Spleen (tissue), 11 donors: ENCODE results near the gene AGPS. TPM values are rescaled to one million over a fixed set of nuclear protein-coding genes. Genes with fewer than 3 reads are reported as not detected.
"Not testable (repeated sequence)": the region's sequence is repeated elsewhere in the genome, so short reads cannot be mapped to it uniquely, and the experiment has no call there.

ENCODE experiments used
- DNase-seq: peaks from one replicate; pipeline ENCODE4 v3.0.0-alpha.2; 2020
- H3K27ac ChIP-seq, 8 donors: fragments of 200-600 bp; sonication (generic) in 7 of 8; 1 replicate in 4 of 8; 2 replicates in 4 of 8; pipeline versions ENCODE4 v1.5.0 to v1.8.0; 2016 to 2021; ENCODE audit warnings: inconsistent platforms in 4 of 8, mild to moderate bottlenecking in 4 of 8, moderate library complexity in 1 of 8
- H3K27me3 ChIP-seq, 7 donors: fragments of 200-600 bp; sonication (generic) in 6 of 7; replicated peaks in 1 of 7; 1 replicate in 4 of 7; 2 replicates in 3 of 7; pipeline versions ENCODE4 v1.5.0 to v1.8.0; 2016 to 2021; ENCODE audit warnings: inconsistent platforms in 3 of 7, mild to moderate bottlenecking in 1 of 7
- H3K36me3 ChIP-seq, 6 donors: fragments of 200-600 bp; sonication (generic) in 5 of 6; 1 replicate in 4 of 6; 2 replicates in 2 of 6; pipeline versions ENCODE4 v1.5.0 to v1.8.0; 2016 to 2021; ENCODE audit warnings: inconsistent platforms in 2 of 6
- H3K4me1 ChIP-seq, 6 donors: fragments of 200-600 bp; sonication (generic) in 5 of 6; 1 replicate in 3 of 6; 2 replicates in 3 of 6; pipeline versions ENCODE4 v1.5.0 to v1.8.0; 2016 to 2021; ENCODE audit warnings: inconsistent platforms in 3 of 6
- H3K4me3 ChIP-seq, 8 donors: fragments of 200-600 bp; sonication (generic) in 7 of 8; 1 replicate in 4 of 8; 2 replicates in 4 of 8; pipeline versions ENCODE4 v1.5.0 to v1.8.0; 2016 to 2021; ENCODE audit warnings: inconsistent platforms in 4 of 8, mild to moderate bottlenecking in 4 of 8, moderate library complexity in 2 of 8
- H3K9me3 ChIP-seq, 8 donors: fragments of 200-600 bp; sonication (generic) in 7 of 8; 1 replicate in 4 of 8; 2 replicates in 4 of 8; pipeline versions ENCODE4 v1.5.0 to v1.8.0; 2016 to 2021; ENCODE audit warnings: inconsistent platforms in 4 of 8
- CTCF ChIP-seq, 11 experiments: fragments of 200-600 bp in 7 of 11; fragments of 450-650 bp in 4 of 11; sonication (generic) in 4 of 11; IDR thresholded peaks in 8 of 11; conservative IDR thresholded peaks in 3 of 11; 1 replicate in 7 of 11; 2 replicates in 4 of 11; pipeline versions ENCODE4 v1.4.0 to v1.8.0; 2016 to 2021; ENCODE audit warnings: antibody characterized with exemption in 11 of 11, inconsistent platforms in 4 of 11, mild to moderate bottlenecking in 1 of 11
- POLR2A ChIP-seq, 3 donors: fragments of 450-650 bp; IDR thresholded peaks; one replicate each; pipeline ENCODE4 v1.5.1; 2017; ENCODE audit warnings: antibody characterized with exemption in 3 of 3, mild to moderate bottlenecking in 1 of 3
- POLR2AphosphoS5 ChIP-seq, 3 donors: sonication (generic); formaldehyde crosslinking; IDR thresholded peaks; one replicate each; pipeline ENCODE4 v1.5.1; 2017; ENCODE audit warnings: antibody characterized with exemption in 3 of 3
- WGBS, 5 donors: extraction: QIAGEN DNeasy Blood & Tissue Kit in 3 of 5; methylation state at CpG; one replicate each; pipeline versions ENCODE4 v1.1.5 to v1.1.7; 2013 to 2018; 5-methylcytosine and 5-hydroxymethylcytosine counted together
- intact Hi-C: fragments of 100-400 bp; cut with DNase I; formaldehyde crosslinking; loops from one replicate; pipeline ENCODE4 v1.15.0; 2023; ENCODE audit warnings: low total_unique reads
- polyA plus RNA-seq, 3 donors: library from polyadenylated mRNA; stranded (reverse); fragments of 200-250 nt; gene quantifications; one replicate each; pipeline ENCODE4 v1.2.1, GENCODE V29; 2013
- total RNA-seq, 7 donors: library from RNA; depleted of rRNA in 3 of 7; stranded (reverse); fragments of >200 nt in 3 of 7; fragmentation: NEBNext Ultra II Directional in 4 of 7; extraction: Animal tissue kit (Norgen Biotek cat#: 25700) in 4 of 7; gene quantifications; one replicate each; pipeline versions ENCODE4 v1.1.0 to v1.2.1, GENCODE V29; 2016 to 2021
- donor health status: healthy with polysubstance abuse.
- donor health status: DM: no; HTN: no; CAD: no; lungs with moderate emphysema.
- donor health status: DM: no; HTN: no; CAD: no.
- donor health status: Bipolar disorder and iron deficiency.
- donor health status: healthy.
- donor health status: DM: no; HTN: no; CAD: no.
- donor health status: DM: yes; HTN: yes; CAD: no.

Gene AGPS
- total and polyA plus RNA-seq, 10 donors: 3.3 to 44.5 (median 28.2) TPM

- intact Hi-C loops: no loop called here
- no peaks in the 10 kb centered on the region for H3K27me3 ChIP-seq
- H3K4me1 ChIP-seq: peaks cover 8 to 19% (median 12%) of the 10 kb centered on the region in 6 donors
- H3K36me3 ChIP-seq: no peaks in the 10 kb centered on the region
- TF ChIP-seq POLR2A (IDR thresholded peaks at IDR 0.05): no peak
- TF ChIP-seq POLR2AphosphoS5 (IDR thresholded peaks at IDR 0.05): no peak
- no peak for TF ChIP-seq CTCF (IDR thresholded peaks at IDR 0.05 in 8 of 11, conservative IDR thresholded peaks at IDR 0.05 in 3 of 11)
- H3K27ac ChIP-seq: no peak overlapping the region
- no peak for DNase-seq
- H3K9me3 ChIP-seq: no peaks in the 10 kb centered on the region
- 83 to 96% (median 95%) methylated on average over 2 of the region's 2 CpGs for WGBS, 5 donors
- no peak overlapping the region for H3K4me3 ChIP-seq
Measured at GRCh38 chr2:177355874-177356273, 36.7 kb upstream of the AGPS start.

- DNase-seq: no peak
- WGBS, 5 donors: 52 to 68% (median 61%) methylated on average over 3 of the region's 3 CpGs
- Histone ChIP-seq H3K9me3 (no peaks in the 10 kb centered on the region), H3K27me3 (no peaks in the 10 kb centered on the region), H3K36me3 (no peaks in the 10 kb centered on the region), H3K27ac (no peak overlapping the region), H3K4me1 (no peaks in the 10 kb centered on the region), H3K4me3 (no peak overlapping the region)
- TF ChIP-seq CTCF (IDR thresholded peaks at IDR 0.05 in 8 of 11, conservative IDR thresholded peaks at IDR 0.05 in 3 of 11) (no peak), POLR2AphosphoS5 (IDR thresholded peaks at IDR 0.05) (no peak), POLR2A (IDR thresholded peaks at IDR 0.05) (no peak)
- intact Hi-C loops: no loop called here
Measured at GRCh38 chr2:177359836-177360595, 32.6 kb upstream of the AGPS start.

GRCh38 chr2:177362499-177362898 is 30.1 kb upstream of the AGPS start:
- WGBS, 5 donors: 82 to 94% (median 88%) methylated on average over 3 of the region's 3 CpGs
- H3K27me3 ChIP-seq: no peaks in the 10 kb centered on the region
- H3K36me3 ChIP-seq: no peaks in the 10 kb centered on the region
- intact Hi-C loops: no loop called here
- H3K4me1 ChIP-seq: no peaks in the 10 kb centered on the region
- no peak for DNase-seq
- no peak overlapping the region for H3K4me3 ChIP-seq
- H3K9me3 ChIP-seq: no peaks in the 10 kb centered on the region
- TF ChIP-seq POLR2A (IDR thresholded peaks at IDR 0.05) (no peak), POLR2AphosphoS5 (IDR thresholded peaks at IDR 0.05) (no peak), CTCF (IDR thresholded peaks at IDR 0.05 in 8 of 11, conservative IDR thresholded peaks at IDR 0.05 in 3 of 11) (no peak)
- no peak overlapping the region for H3K27ac ChIP-seq

- H3K27me3 ChIP-seq: no peaks in the 10 kb centered on the region
- no peak for TF ChIP-seq POLR2AphosphoS5 (IDR thresholded peaks at IDR 0.05)
- TF ChIP-seq POLR2A (IDR thresholded peaks at IDR 0.05): no peak
- no peak for TF ChIP-seq CTCF (IDR thresholded peaks at IDR 0.05 in 8 of 11, conservative IDR thresholded peaks at IDR 0.05 in 3 of 11)
- DNase-seq: no peak
- WGBS, 5 donors: 91 to 96% (median 95%) methylated on average over 5 to 7 of the region's 7 CpGs
- no peak overlapping the region for H3K4me3 ChIP-seq
- H3K4me1 ChIP-seq: no peaks in the 10 kb centered on the region
- intact Hi-C loops: no loop called here
- H3K36me3 ChIP-seq: no peaks in the 10 kb centered on the region
- H3K27ac ChIP-seq: no peak overlapping the region
- peaks cover 0 to 7% (median 5%) of the 10 kb centered on the region in 8 donors for H3K9me3 ChIP-seq
Measured at GRCh38 chr2:177363332-177363731, 29.2 kb upstream of the AGPS start.

GRCh38 chr2:177365764-177366163 is 26.8 kb upstream of the AGPS start:
- H3K9me3 ChIP-seq: peaks cover 0 to 30% (median 26%) of the 10 kb centered on the region in 8 donors
- H3K4me1 ChIP-seq, DNase-seq, intact Hi-C loops, H3K4me3 ChIP-seq, H3K27me3 ChIP-seq, H3K27ac ChIP-seq, H3K36me3 ChIP-seq: not testable (repeated sequence)

- DNase-seq, H3K4me1 ChIP-seq, H3K27ac ChIP-seq, H3K36me3 ChIP-seq, H3K27me3 ChIP-seq, intact Hi-C loops, H3K4me3 ChIP-seq: not testable (repeated sequence)
- 93 to 100% (median 98%) methylated on average over 1 of the region's 1 CpG for WGBS, 5 donors
- peaks cover 0 to 45% (median 34%) of the 10 kb centered on the region in 8 donors for H3K9me3 ChIP-seq
Measured at GRCh38 chr2:177368023-177368422, 24.6 kb upstream of the AGPS start.
